Coronary artery (tissue), 2 donors: Measurements from ENCODE around the gene PYGB.
A peak's percentile ranks its signal among the peaks of the same experiment; 100 is the strongest.

Source experiments
- DNase-seq: peaks from one replicate; pipeline ENCODE4 v3.0.0-alpha.2; 2017; ENCODE audit warnings: low spot score
- H3K27ac ChIP-seq, 2 donors: fragments of 200-600 bp; sonication (generic); one replicate each; pipeline ENCODE4 v1.5.1; 2016 to 2019
- H3K4me3 ChIP-seq: fragments of 200-600 bp; sonication (generic); 2 replicates; pipeline ENCODE4 v1.5.1; 2016; ENCODE audit warnings: mild to moderate bottlenecking, moderate library complexity
- TF ChIP-seq, protein P1 (sequence below): fragments of 200-600 bp; sonication (generic); IDR thresholded peaks from one replicate; pipeline ENCODE4 v1.5.1; 2019; ENCODE audit warnings: antibody characterized with exemption

PYGB gene

DNA sequence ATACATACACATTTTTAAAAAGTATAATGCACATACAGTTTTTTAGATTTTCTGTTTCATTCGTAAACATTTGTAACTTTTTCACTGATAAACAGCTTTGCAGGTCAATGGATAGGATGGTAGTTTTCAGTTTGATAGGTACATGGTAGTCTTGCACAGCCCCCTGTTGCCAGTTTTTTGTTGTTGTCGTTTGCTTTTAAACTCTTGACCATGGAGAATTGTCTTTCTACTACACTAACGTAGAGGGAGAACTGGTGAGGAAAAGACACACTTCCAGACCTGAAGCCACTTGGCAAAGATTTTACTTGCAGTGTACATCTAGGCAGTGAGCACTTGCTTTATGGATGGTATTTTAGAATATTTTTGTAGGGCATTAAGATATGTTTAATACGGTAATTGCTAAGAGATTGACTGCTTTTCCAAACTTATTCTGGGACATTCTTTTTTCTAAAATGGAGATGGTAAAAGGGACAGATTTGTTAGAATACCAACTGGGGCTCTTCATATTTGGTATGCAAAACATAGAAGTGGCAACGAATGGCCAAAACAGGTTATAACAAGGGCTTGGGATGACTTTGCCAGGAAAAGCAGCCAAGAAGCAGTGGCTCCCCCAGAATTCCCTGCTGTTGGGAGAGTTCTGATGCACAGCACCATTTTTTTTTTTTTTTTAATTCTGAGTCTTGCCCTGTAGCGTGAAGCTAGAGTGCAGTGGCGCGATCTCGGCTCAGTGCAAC is 1.5 kb downstream of the PYGB start:
- TF ChIP-seq, protein P1, sequence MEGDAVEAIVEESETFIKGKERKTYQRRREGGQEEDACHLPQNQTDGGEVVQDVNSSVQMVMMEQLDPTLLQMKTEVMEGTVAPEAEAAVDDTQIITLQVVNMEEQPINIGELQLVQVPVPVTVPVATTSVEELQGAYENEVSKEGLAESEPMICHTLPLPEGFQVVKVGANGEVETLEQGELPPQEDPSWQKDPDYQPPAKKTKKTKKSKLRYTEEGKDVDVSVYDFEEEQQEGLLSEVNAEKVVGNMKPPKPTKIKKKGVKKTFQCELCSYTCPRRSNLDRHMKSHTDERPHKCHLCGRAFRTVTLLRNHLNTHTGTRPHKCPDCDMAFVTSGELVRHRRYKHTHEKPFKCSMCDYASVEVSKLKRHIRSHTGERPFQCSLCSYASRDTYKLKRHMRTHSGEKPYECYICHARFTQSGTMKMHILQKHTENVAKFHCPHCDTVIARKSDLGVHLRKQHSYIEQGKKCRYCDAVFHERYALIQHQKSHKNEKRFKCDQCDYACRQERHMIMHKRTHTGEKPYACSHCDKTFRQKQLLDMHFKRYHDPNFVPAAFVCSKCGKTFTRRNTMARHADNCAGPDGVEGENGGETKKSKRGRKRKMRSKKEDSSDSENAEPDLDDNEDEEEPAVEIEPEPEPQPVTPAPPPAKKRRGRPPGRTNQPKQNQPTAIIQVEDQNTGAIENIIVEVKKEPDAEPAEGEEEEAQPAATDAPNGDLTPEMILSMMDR, result no peak
- Histone ChIP-seq H3K27ac (peak overlapping the region; percentile 98 to 99), H3K4me3 (peak overlapping the region; percentile 92)
- DNase-seq, result no peak

DNA sequence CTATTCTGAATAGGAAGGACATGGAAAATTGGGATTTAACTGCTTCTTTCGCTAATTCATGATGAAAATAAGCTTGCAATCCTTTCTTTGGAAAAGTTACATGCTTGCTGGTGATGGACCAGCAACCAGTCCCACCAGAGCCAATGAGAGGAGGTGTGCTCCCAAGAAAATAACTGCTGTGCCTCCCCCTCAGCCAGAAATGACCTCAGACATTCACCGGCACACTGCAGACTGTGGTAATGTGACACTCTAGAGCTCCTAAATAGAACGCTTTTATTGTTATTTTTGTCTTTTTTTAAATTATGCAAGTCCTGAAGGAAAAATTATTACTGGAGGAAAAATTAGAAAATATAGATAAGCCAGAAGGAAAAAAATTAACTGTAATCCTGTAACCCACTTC is 2.6 kb downstream of the PYGB start:
- TF ChIP-seq, protein P1, result no peak
- Histone ChIP-seq H3K4me3 (peak overlapping the region; percentile 92), H3K27ac (peak overlapping the region; percentile 78 to 99)
- no peak for DNase-seq

DNA sequence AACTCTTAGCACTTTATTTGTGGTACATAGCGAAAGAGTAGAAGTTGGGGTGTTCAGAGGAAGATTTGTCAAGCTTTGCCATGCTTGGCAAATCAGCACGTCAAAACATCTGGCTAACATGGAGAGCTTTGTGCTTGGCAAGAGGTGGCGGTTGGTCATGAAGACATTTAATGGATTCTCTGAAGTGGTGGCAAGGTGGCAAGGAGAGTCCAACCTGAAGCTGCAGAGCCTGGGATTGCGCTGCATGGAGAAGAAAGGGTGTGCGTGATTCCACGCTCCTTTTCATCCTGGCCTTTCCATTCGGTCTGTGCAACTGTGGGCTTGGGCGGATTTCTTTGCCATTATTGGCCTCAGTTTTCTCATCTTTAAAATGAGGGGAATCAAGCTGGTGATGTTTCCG is 3.1 kb downstream of the PYGB start:
- Histone ChIP-seq H3K27ac (peak overlapping the region in 1 of 2 donors; percentile 18), H3K4me3 (peak overlapping the region; percentile 92)
- DNase-seq, result no peak
- TF ChIP-seq, protein P1, result no peak

DNA sequence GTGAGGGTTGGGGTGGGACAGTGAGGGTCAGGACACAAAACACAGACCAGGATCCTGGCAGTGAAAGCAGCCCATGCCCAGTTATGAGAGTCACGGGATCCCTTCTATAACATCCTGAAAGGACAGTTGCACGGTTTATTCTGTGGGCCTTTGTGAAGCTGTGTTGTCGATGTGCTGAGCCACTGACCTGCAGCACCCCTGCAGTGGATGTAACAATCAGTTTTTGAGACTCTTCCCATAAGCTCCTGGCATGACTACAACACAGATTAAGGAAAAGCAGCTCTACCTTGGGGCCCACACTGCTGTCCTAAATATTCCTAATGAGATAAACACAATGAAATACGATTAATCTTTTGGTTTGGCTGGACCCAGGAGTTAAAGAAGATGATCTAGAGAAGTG is 3.7 kb downstream of the PYGB start:
- TF ChIP-seq, protein P1, result no peak
- no peak for DNase-seq
- peak overlapping the region in 1 of 2 donors; percentile 24 for H3K27ac ChIP-seq
- peak overlapping the region; percentile 30 for H3K4me3 ChIP-seq

DNA sequence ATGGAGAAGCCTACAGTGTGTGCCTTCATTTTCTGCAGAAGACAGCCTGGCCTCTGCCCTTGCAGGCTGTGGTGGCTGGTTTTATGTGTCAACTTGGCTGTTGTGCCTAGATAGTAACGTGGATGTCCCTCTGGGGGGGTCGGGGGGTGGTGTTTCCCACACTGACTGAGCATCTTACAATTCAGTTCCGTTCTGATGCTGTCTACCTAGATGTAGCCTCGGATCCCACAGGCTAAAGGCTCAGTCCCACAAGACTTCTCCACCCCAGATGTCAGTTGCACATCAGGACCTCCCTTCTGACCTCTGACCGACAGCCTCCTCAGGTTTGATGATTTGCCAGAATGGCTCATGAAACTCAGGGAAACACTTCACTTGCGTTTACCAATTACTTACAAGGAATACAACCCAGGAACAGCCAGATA is 4.4 kb downstream of the PYGB start:
- DNase-seq, result no peak
- TF ChIP-seq, protein P1, result no peak
- no peak overlapping the region for H3K4me3 ChIP-seq
- peak overlapping the region in 1 of 2 donors; percentile 29 for H3K27ac ChIP-seq

DNA sequence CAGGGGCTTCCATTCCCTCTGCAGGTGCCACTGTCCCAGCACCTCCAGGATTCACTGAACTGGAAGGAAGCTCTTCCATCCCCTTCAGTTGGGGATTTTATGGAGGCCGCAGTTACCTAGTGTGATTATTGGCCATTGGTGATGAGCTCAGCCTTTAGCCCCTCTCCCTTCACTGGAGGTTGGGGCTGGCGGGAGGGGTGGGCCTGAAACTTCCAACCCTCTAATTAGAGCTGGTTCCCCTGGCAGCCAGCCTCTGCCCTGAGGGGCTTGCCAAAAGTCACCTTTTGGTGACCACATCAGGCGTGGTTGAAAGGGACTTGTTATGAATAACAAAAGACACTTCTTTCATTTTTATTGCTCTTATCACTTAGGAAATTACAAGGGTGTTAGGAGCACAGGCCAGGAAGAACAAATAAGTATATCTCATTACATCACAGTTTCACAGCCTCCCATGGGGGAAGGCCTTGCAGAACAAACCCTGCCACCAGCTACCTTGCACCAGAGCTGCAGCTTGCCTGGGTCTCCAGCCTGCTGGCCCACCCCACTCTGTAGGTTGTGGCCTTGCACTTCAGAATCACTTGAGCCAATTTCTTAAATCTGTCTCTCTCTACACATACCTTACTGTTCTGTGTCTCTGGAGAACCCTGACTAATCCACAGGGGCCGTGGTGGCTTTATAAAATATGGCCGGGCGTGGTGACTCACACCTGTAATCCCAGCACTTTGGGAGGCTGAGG is 5.0 kb downstream of the PYGB start:
- H3K4me3 ChIP-seq, result no peak overlapping the region
- TF ChIP-seq, protein P1, result no peak
- DNase-seq, result no peak
- H3K27ac ChIP-seq, result peak overlapping the region in 1 of 2 donors; percentile 29
